Kidney epithelial cell (primary cell): ENCODE data around the gene PC. TPM values are rescaled to one million over a fixed set of nuclear protein-coding genes. Genes with fewer than 3 reads are reported as not detected.

Experiments used
- DNase-seq: peaks from one replicate; pipeline ENCODE4 v3.0.0-alpha.2; 2010; ENCODE audit warnings: low read depth
- H3K27me3 ChIP-seq: 2 replicates; pipeline ENCODE4 v1.6.0; 2011; ENCODE audit warnings: low read length; ENCODE audit not compliant: control insufficient read depth, insufficient read depth
- H3K36me3 ChIP-seq: 2 replicates; pipeline ENCODE4 v1.5.1; 2011; ENCODE audit warnings: low read length; ENCODE audit not compliant: control insufficient read depth, insufficient read depth
- H3K4me3 ChIP-seq: 2 replicates; pipeline ENCODE4 v1.5.1; 2011; ENCODE audit warnings: low read depth, mild to moderate bottlenecking, control low read depth, low read length
- total RNA-seq: library from RNA; depleted of rRNA; stranded (reverse); fragments of >200 nt; gene quantifications from 2 replicates; pipeline ENCODE4 v1.2.3, GENCODE V29; 2015
- TF ChIP-seq, protein P1 (sequence below): IDR thresholded peaks from 2 replicates; pipeline ENCODE4 v1.5.1; 2011; ENCODE audit warnings: mild to moderate bottlenecking, moderate library complexity, low read length, control low read depth, inconsistent platforms; ENCODE audit not compliant: insufficient read depth, poor library complexity, severe bottlenecking

Gene PC
- total RNA-seq, 1 donor from 2014 or later: 10.1 TPM

DNA sequence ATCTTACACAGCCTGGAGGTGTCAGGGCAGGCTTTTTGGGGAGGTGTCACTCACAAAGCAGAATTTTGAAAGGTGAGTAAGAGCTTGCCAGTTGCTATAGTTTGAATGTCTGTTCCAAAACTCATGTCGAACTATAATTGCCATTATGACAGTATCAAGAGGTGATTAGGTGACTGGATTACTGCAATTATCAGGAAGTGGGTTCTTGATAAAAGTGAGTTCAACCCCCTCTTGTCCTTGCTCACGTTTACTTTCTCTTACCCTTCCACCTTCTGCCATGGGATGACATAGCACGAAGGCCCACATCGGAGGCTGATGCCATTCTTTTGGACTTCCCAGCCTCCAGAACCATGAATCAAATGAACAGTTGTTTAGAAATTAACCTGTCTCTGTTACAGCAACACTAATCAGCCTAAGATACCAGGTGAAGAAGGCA lies 12.2 kb upstream of the PC start:
- Histone ChIP-seq H3K4me3 (no peak overlapping the region), H3K27me3 (no peaks in the 10 kb centered on the region), H3K36me3 (no peaks in the 10 kb centered on the region)
- DNase-seq: no peak
- TF ChIP-seq, protein P1, sequence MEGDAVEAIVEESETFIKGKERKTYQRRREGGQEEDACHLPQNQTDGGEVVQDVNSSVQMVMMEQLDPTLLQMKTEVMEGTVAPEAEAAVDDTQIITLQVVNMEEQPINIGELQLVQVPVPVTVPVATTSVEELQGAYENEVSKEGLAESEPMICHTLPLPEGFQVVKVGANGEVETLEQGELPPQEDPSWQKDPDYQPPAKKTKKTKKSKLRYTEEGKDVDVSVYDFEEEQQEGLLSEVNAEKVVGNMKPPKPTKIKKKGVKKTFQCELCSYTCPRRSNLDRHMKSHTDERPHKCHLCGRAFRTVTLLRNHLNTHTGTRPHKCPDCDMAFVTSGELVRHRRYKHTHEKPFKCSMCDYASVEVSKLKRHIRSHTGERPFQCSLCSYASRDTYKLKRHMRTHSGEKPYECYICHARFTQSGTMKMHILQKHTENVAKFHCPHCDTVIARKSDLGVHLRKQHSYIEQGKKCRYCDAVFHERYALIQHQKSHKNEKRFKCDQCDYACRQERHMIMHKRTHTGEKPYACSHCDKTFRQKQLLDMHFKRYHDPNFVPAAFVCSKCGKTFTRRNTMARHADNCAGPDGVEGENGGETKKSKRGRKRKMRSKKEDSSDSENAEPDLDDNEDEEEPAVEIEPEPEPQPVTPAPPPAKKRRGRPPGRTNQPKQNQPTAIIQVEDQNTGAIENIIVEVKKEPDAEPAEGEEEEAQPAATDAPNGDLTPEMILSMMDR: no peak

DNA sequence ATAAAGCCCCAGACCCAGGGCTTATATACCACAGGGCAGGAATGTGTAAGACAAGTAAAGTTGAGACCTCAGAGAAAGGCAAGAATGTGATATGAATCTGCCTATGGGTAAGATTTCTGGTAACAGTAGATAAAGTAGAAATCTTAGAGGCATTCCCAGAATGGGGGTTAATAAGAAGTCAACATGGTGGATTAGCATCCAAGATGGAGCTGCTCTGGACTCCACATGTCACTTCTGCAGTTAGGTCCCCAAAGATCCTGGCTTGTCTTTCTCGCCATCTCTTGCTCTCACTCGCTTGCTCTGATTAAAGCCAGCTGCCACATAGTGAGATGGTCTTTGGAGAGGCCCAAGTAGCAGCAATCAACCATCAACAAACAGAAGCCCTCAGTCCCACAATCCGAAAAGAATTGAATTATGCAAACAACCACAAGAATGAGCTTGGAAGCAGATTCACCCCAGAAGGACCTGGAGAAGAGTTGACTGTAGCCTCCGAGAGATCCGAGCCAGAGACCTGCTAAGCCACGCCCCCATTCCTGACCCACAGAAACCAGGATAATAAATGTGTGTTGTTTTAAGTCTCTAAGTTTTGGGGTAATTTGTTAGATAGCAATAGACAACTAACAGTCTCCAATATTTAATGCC lies 11.5 kb upstream of the PC start:
- TF ChIP-seq, protein P1: no peak
- H3K4me3 ChIP-seq: no peak overlapping the region
- no peaks in the 10 kb centered on the region for H3K27me3 ChIP-seq
- H3K36me3 ChIP-seq: no peaks in the 10 kb centered on the region
- no peak for DNase-seq

DNA sequence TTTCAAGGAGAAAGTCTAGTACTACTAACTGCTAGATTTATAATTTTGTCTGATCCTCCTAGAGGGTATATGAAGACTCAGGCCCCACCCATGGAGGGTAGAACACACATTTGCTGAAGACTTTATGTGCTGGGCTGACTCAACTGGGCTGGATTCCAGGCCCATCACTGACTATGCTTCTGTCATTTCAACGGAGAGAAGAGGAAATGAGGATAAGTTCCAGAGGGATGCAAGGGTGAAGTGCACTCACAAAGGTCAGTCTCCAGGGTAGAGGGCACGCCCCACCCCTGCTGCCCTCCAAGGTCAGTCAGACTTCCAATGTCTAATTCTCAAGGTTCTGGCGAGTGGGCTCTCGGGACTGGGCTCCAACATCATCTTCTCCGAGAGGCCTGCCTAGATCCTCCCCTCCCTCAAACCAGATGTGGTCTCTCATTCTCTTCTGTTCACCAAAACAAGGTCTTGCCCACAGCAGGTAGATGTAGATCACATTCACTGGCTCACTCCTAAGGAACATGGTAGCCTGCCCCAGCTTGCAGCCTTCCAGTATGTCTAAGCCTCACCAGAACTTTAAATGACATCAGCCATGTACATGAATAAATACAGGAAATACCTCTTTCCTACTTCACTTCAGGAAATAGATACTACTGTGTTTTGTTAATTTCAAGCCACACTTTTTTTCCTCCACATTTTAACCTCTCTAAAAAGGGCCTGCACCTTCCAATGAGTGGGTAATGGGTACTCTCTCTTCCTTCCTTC lies 9.7 kb upstream of the PC start:
- no peak for DNase-seq
- no peaks in the 10 kb centered on the region for H3K36me3 ChIP-seq
- no peaks in the 10 kb centered on the region for H3K27me3 ChIP-seq
- TF ChIP-seq, protein P1: no peak
- no peak overlapping the region for H3K4me3 ChIP-seq

DNA sequence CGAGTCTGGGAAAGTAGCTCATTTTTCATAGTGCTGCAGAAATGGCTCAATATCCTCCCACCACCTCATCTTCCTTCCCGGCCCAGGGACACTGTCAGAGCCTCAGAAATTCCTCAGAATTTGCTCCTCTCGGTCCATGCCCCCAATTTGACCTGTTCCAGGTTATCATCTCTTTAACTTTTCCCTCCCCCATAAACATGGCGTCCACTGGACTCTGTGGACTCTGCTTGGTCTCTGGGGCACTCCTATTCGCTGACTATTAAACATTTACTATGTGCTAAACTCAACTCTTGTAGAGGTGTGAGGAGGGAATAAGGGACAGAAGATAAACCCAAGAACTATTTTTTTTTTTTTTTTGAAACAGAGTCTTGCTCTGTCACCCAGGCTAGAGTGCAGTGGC lies 8.2 kb upstream of the PC start:
- Histone ChIP-seq H3K36me3 (no peaks in the 10 kb centered on the region), H3K27me3 (no peaks in the 10 kb centered on the region), H3K4me3 (no peak overlapping the region)
- no peak for DNase-seq
- TF ChIP-seq, protein P1: no peak

DNA sequence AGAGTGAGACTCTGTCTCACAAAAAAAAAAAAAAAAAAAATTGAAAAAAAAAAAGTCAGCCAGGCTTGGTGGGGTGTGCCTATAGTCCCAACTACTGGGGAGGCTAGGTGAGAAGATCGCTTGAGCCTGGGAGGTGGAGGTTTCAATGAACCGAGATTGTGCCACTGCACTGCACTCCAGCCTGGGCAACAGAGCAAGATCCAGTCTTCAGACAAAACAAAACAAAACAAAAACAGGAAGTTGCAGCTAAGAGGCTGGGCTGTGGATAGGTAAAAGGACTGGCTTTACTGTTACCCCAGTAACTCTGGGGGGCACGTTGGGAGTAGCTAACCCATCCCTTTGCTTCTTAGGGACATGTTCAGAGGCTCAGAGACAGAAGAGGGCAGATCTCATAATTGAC lies 6.3 kb upstream of the PC start:
- TF ChIP-seq, protein P1: no peak

More for the DNA sequence above, 6.3 kb upstream of the PC start:
- no peak for DNase-seq
- no peaks in the 10 kb centered on the region for H3K27me3 ChIP-seq
- no peak overlapping the region for H3K4me3 ChIP-seq
- H3K36me3 ChIP-seq: no peaks in the 10 kb centered on the region
